Measurements from ENCODE around the gene RILPL2. TPM values are rescaled to one million over a fixed set of nuclear protein-coding genes. Genes with fewer than 3 reads are reported as not detected.
A peak's percentile ranks its signal among the peaks of the same experiment; 100 is the strongest.
"Not testable (repeated sequence)": the region's sequence is repeated elsewhere in the genome, so short reads cannot be mapped to it uniquely, and the experiment has no call there.

The RILPL2 gene
- 1 to 10 TPM; 4.7 to 6.5 (median 6.5) TPM for polyA plus RNA-seq

- peak within 1 kb of the TSS; percentile 82 to 95 (median 90) for H3K27ac Mint-ChIP-seq
- peaks cover 2 to 8% (median 4%) of the 10 kb centered on the region in 3 donors for H3K27me3 Mint-ChIP-seq (ENCODE audit: low read depth in 3 of 3)
- H3K36me3 Mint-ChIP-seq, result peaks cover 0 to 1% (median 0%) of the 10 kb centered on the region in 3 donors
- no peaks in the 10 kb centered on the region for H3K9me3 Mint-ChIP-seq
- DNase-seq, result peak; percentile 85 to 88 (median 85)
- H3K4me1 Mint-ChIP-seq, result peaks cover 41 to 47% of the 10 kb centered on the region in 2 donors
- H3K4me3 Mint-ChIP-seq, result peak within 1 kb of the TSS; percentile 92 to 96 (median 94)
Observed at GRCh38 chr12:123436017-123436964, at the start of gene RILPL2. Gene RILPL2, minus strand, starts transcription at chr12:123436684. Its CDS starts 264 bp downstream, at chr12:123436420.

- H3K27me3 Mint-ChIP-seq (ENCODE audit: low read depth in 3 of 3), result peaks cover 0 to 6% (median 0%) of the 10 kb centered on the region in 3 donors
- H3K27ac Mint-ChIP-seq, result no peak overlapping the region
- H3K9me3 Mint-ChIP-seq, result no peaks in the 10 kb centered on the region
- peaks cover 18 to 19% of the 10 kb centered on the region in 2 donors for H3K4me1 Mint-ChIP-seq
- no peaks in the 10 kb centered on the region for H3K36me3 Mint-ChIP-seq
- no peak for DNase-seq
- no peak overlapping the region for H3K4me3 Mint-ChIP-seq
Observed at GRCh38 chr12:123485756-123486155, 49.3 kb upstream of the RILPL2 start.

- DNase-seq, result no peak
- no peaks in the 10 kb centered on the region for H3K9me3 Mint-ChIP-seq
- peaks cover 24 to 25% of the 10 kb centered on the region in 2 donors for H3K4me1 Mint-ChIP-seq
- H3K36me3 Mint-ChIP-seq, result no peaks in the 10 kb centered on the region
- no peak overlapping the region for H3K4me3 Mint-ChIP-seq
- H3K27me3 Mint-ChIP-seq (ENCODE audit: low read depth in 3 of 3), result peaks cover 0 to 6% (median 0%) of the 10 kb centered on the region in 3 donors
- no peak overlapping the region for H3K27ac Mint-ChIP-seq
Observed at GRCh38 chr12:123483602-123484248, 47.2 kb upstream of the RILPL2 start.

GRCh38 chr12:123482876-123483275 is 46.4 kb upstream of the RILPL2 start:
- no peak for DNase-seq
- Mint-ChIP-seq H3K36me3 (no peaks in the 10 kb centered on the region), H3K4me1 (peaks cover 24 to 25% of the 10 kb centered on the region in 2 donors), H3K4me3 (no peak overlapping the region), H3K27ac (peak overlapping the region in 1 of 6 donors; percentile 17), H3K9me3 (no peaks in the 10 kb centered on the region), H3K27me3 (ENCODE audit: low read depth in 3 of 3) (peaks cover 0 to 6% (median 0%) of the 10 kb centered on the region in 3 donors)

- H3K36me3 Mint-ChIP-seq; H3K27me3 Mint-ChIP-seq (ENCODE audit: low read depth in 3 of 3): not testable (repeated sequence)
- H3K4me1 Mint-ChIP-seq, result peaks cover 25 to 26% of the 10 kb centered on the region in 2 donors
Observed at GRCh38 chr12:123481251-123481650, 44.8 kb upstream of the RILPL2 start.

GRCh38 chr12:123479442-123480180 is 43.1 kb upstream of the RILPL2 start:
- Mint-ChIP-seq H3K4me1 (peaks cover 19 to 20% of the 10 kb centered on the region in 2 donors), H3K9me3 (no peaks in the 10 kb centered on the region), H3K36me3 (peaks cover 0 to 8% (median 0%) of the 10 kb centered on the region in 3 donors), H3K27ac (peak overlapping the region in 2 of 6 donors; percentile 30 to 69), H3K27me3 (ENCODE audit: low read depth in 3 of 3) (peaks cover 0 to 7% (median 0%) of the 10 kb centered on the region in 3 donors), H3K4me3 (peak overlapping the region in 3 of 5 donors; percentile 9 to 32 (median 16))
- no peak for DNase-seq

More at GRCh38 chr12:123481251-123481650, 44.8 kb upstream of the RILPL2 start:
- not testable (repeated sequence) for H3K27ac Mint-ChIP-seq, H3K4me3 Mint-ChIP-seq, H3K9me3 Mint-ChIP-seq, DNase-seq

GRCh38 chr12:123478762-123479161 is 42.3 kb upstream of the RILPL2 start:
- no peak overlapping the region for H3K4me3 Mint-ChIP-seq
- H3K4me1 Mint-ChIP-seq, result peaks cover 11% of the 10 kb centered on the region in 2 donors
- H3K27me3 Mint-ChIP-seq (ENCODE audit: low read depth in 3 of 3), result peaks cover 0 to 6% (median 0%) of the 10 kb centered on the region in 3 donors
- H3K27ac Mint-ChIP-seq, result no peak overlapping the region
- peaks cover 0 to 8% (median 0%) of the 10 kb centered on the region in 3 donors for H3K36me3 Mint-ChIP-seq
- no peak for DNase-seq
- H3K9me3 Mint-ChIP-seq, result no peaks in the 10 kb centered on the region

GRCh38 chr12:123478069-123478468 is 41.6 kb upstream of the RILPL2 start:
- Mint-ChIP-seq H3K27me3 (ENCODE audit: low read depth in 3 of 3) (peaks cover 0 to 6% (median 0%) of the 10 kb centered on the region in 3 donors), H3K27ac (no peak overlapping the region), H3K9me3 (no peaks in the 10 kb centered on the region), H3K36me3 (peaks cover 0 to 8% (median 0%) of the 10 kb centered on the region in 3 donors), H3K4me3 (no peak overlapping the region), H3K4me1 (peaks cover 6 to 9% of the 10 kb centered on the region in 2 donors)
- DNase-seq, result no peak

- peaks cover 6% of the 10 kb centered on the region in 2 donors for H3K4me1 Mint-ChIP-seq
- H3K4me3 Mint-ChIP-seq, result no peak overlapping the region
Observed at GRCh38 chr12:123475246-123475703, 38.8 kb upstream of the RILPL2 start.

GRCh38 chr12:123474485-123475245 is 38.2 kb upstream of the RILPL2 start:
- Mint-ChIP-seq H3K36me3 (peaks cover 0 to 10% (median 8%) of the 10 kb centered on the region in 3 donors), H3K4me1 (peaks cover under 1 to 3% of the 10 kb centered on the region in 2 donors), H3K27ac (peak overlapping the region in 1 of 6 donors; percentile 55), H3K27me3 (ENCODE audit: low read depth in 3 of 3) (peaks cover 0 to 2% (median 0%) of the 10 kb centered on the region in 3 donors), H3K9me3 (no peaks in the 10 kb centered on the region), H3K4me3 (no peak overlapping the region)
- DNase-seq, result no peak

More at GRCh38 chr12:123475246-123475703, 38.8 kb upstream of the RILPL2 start:
- Mint-ChIP-seq H3K27me3 (ENCODE audit: low read depth in 3 of 3) (peaks cover 0 to 2% (median 0%) of the 10 kb centered on the region in 3 donors), H3K9me3 (no peaks in the 10 kb centered on the region), H3K27ac (peak overlapping the region in 1 of 6 donors; percentile 55), H3K36me3 (peaks cover 0 to 10% (median 8%) of the 10 kb centered on the region in 3 donors)
- DNase-seq, result no peak

GRCh38 chr12:123472438-123472849 is 36.0 kb upstream of the RILPL2 start:
- Mint-ChIP-seq H3K27ac (no peak overlapping the region), H3K36me3 (peaks cover 0 to 10% (median 8%) of the 10 kb centered on the region in 3 donors), H3K9me3 (no peaks in the 10 kb centered on the region), H3K4me3 (no peak overlapping the region), H3K27me3 (ENCODE audit: low read depth in 3 of 3) (peaks cover 0 to 2% (median 0%) of the 10 kb centered on the region in 3 donors), H3K4me1 (peaks cover 0 to 2% of the 10 kb centered on the region in 2 donors)
- DNase-seq, result no peak

- DNase-seq, result no peak
- Mint-ChIP-seq H3K9me3 (no peaks in the 10 kb centered on the region), H3K4me3 (no peak overlapping the region), H3K27ac (no peak overlapping the region), H3K4me1 (no peaks in the 10 kb centered on the region), H3K36me3 (peaks cover 0 to 10% (median 8%) of the 10 kb centered on the region in 3 donors), H3K27me3 (ENCODE audit: low read depth in 3 of 3) (peaks cover 0 to 2% (median 0%) of the 10 kb centered on the region in 3 donors)
Observed at GRCh38 chr12:123471374-123472068, 35.0 kb upstream of the RILPL2 start.
